Effector CD8-positive, alpha-beta T cell (primary cell): ENCODE results near the gene EPX.

ENCODE experiments used
- DNase-seq: peaks from one replicate; lab custom pipeline; 2025; lab: John Stamatoyannopoulos, UW

The EPX gene

DNA sequence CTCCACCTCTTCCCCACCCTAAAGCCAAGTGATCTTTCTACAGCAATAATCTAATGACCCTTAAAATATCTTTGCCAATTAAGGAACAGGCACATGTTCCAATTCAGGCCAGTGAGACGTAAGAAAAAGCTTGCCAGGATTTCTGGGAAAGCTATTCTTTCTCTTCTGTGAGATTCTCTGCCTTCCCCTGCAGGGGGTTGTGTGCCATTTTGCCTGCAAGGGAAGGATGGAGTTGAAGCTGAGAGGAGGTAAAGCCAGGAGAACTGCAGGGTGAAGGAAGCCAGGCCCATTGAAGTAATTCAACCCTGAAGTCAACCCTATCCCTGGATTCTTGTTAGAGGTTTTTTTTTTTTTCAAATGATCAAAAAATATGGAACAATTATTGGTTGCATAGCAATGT, 36.9 kb downstream of the EPX start:
- DNase-seq = no peak

DNA sequence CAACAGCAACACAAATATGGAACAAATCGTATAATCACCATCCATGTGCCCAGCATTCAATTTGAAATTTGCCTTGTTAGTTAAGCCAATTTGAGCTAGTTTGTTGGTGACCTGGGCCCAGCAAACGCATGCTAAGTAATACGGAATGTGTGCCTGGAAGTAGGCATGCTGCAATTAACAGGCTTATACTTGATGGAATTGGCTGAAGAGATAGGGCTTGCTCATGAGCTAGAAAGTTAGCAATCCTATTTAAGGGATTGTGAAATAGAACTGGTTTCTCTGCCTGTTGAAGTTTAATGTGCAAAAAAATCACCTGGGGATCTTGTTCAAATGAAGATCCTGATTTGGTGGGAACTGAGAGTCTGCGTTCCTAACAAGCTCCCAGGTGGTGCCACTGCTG, 37.4 kb downstream of the EPX start:
- no peak for DNase-seq

- no peak for DNase-seq
Measured at GRCh38 chr17:58231641-58232040, 39.1 kb downstream of the EPX start.

- DNase-seq = no peak
Measured at GRCh38 chr17:58232707-58233156, 40.2 kb downstream of the EPX start.

- no peak for DNase-seq
Measured at GRCh38 chr17:58233543-58233942, 41.0 kb downstream of the EPX start.

- no peak for DNase-seq
Measured at GRCh38 chr17:58234512-58234911, 42.0 kb downstream of the EPX start.

GRCh38 chr17:58235821-58236220, 43.3 kb downstream of the EPX start:
- DNase-seq = no peak

GRCh38 chr17:58236394-58236793, 43.9 kb downstream of the EPX start:
- no peak for DNase-seq

- DNase-seq = no peak
Measured at GRCh38 chr17:58238147-58238634, 45.7 kb downstream of the EPX start, which contains the start of gene LPO. LPO (plus strand) TSS chr17:58238584; CDS start chr17:58242980, 4,396 bp downstream.

GRCh38 chr17:58239987-58240386, 47.5 kb downstream of the EPX start:
- no peak for DNase-seq

- no peak for DNase-seq
Measured at GRCh38 chr17:58242171-58242784, 49.8 kb downstream of the EPX start.

DNA sequence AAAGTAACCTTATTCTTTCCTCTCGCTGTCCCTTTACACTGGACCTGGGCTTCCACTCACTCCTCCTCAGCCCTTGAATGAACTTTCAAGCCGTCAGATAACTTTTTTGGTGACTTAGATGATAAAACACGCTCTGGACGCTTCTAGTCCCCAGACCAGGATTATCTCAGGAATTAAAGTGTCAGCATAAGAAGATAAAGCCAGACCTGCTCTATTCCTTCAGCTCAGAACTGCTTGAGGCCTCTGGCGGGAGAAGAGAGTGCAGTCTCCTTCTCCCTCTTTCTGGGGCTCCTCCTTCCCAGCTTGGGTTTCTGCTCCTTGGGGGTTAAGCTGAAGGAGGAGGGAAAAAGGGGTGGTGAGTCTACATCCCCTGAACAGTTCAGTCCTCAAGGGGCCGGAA, 52.4 kb downstream of the EPX start:
- no peak for DNase-seq

DNA sequence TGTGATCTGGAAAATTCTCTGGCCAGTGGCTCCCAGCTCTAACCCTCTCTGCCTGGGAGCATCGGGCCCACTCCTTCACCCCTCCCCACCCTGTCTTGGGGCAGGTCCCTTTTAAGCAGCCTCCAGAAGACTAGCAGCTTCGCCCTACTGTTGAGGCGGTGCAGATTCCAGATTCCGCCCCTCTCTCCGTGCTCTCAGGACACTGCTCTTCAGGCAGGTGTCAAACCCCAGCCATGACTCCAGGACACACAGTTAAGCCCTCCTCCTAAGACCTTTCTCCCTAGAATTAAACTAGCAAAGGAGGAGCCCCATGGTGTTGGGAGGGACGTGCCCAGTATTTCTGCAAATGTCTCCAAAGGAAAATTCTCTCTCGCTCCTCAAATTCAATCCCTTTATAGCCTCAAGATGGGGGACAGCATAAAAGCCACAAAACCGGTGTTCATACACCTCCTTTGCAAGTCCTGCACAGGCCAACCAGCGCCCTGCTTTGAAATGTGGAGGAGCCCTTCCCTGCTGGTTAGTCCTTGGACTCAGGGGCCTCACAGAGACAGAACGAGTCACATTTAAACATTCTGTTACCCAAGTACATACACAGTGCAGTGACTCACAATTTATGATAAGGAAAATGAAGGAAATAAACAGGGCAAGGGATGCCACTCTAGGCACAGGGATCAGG, 53.0 kb downstream of the EPX start:
- no peak for DNase-seq

- DNase-seq = no peak
Measured at GRCh38 chr17:58246104-58246740, 53.7 kb downstream of the EPX start.

DNA sequence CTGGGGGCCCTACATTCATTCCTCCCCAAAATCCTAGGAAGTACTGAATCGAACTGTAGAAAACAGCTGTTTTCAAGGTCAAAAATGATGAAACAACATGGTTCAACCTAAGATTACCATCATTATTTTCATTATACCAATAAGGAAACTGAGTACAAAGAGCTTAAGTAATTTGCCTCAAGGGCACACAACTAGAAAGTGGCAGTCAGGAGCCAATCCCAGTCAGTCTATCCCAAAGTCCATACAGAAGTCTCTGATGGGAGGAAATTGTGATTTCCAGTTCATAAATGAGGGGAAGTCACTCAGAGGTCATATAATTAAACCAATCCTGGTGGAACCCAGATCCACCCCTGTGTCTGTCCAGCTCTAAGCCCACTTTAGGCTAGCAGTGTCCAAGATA, 54.3 kb downstream of the EPX start:
- no peak for DNase-seq

DNA sequence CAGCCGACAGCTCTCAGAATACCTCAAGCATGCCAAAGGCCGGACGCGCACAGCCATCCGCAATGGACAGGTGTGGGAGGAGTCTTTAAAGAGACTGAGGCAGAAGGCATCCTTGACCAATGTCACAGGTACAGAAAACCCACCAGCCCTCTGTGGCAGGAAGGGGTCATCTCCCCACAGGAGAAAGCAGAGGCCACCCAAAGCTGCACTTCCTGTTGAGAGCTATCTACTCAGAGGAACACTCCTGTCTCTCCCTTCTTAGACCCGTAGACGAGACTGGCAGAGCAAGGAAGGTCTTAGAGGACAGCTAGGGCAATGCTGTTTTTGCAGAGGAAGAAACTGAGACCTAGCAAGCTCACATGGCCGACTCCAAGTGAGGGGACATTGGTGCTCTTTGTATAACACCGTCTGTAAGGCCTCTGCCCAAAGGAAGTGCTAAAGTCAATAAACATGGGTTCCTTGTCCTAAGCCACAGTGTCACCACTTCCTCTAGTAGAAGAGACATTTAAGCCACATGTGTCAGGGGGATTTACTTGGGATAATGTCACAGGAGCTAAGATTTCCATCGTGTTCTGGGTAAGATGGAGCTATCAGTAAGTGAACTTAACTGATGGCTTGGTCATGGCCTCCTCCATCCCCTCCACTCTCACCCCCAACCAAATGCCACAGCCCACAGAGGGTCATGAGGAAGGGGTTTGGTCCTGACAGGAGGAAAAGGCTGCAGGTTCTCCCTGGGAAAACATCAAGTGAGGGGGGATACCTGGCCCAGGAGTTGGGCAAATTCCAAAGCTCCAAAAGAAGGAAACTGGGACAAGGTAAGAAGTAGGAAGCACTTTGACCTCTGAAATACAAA, 55.2 kb downstream of the EPX start:
- no peak for DNase-seq

DNA sequence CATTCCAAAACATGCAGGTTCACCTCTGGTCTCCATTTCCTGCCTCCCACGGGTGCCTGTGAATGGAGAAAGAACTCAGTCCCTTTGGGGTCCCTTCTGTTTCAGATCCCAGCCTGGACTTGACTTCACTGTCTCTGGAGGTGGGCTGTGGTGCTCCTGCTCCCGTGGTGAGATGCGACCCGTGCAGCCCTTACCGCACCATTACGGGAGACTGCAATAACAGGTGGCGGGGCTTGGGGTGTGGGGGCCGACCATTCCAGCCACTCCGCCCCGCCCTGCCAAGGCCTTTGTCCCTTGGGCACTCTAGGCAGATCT, 56.4 kb downstream of the EPX start:
- DNase-seq = no peak

- peak; percentile 58 for DNase-seq
Measured at GRCh38 chr17:58249270-58250133, 57.0 kb downstream of the EPX start.

DNA sequence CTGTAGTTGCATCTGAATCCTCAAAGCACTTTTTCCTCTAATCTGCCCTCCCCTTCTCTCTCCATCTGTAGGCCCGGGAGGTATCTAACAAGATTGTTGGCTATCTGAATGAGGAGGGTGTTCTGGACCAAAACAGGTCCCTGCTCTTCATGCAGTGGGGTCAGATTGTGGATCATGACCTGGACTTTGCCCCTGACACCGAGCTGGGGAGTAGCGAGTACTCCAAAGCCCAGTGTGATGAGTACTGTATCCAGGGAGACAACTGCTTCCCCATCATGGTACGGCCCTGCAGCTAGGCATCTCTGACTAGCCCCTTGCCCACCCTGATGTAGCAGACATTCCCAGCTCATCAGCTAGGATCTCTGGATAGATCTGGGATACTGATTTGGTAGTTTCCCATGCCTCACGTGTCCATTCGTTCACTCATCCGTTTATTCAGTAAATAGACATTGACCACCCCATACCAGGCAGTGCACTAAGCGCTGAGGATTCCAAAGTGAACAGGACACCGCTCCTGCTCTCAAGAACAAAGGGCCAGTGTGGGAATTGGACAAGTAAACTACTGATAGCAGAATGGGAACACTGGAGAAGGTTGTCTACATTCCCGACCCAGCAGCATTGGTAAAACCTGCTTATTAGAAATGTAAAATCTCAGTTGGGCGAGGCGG, 58.0 kb downstream of the EPX start:
- no peak for DNase-seq

- DNase-seq = no peak
Measured at GRCh38 chr17:58252141-58252540, 59.6 kb downstream of the EPX start.

DNA sequence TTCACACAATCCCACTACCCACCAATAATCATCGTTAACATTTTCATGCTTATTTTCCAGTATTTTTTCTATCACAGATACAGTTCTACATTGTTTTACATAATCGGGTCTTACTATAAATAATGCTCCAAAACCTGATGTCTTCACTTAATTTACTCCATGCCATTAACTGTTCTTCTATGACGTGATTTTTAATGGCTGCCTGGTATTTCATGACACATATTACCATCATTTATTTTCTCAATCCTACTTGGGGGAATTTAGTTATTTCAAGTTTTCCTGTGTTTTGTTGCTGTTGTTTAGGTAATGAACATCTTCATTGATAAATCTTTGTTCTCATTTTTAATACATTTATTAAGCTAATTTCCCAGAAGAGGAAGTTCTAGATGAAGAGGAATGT, 60.6 kb downstream of the EPX start:
- DNase-seq = no peak
